ENCODE data around the gene TSPAN18.

DNA sequence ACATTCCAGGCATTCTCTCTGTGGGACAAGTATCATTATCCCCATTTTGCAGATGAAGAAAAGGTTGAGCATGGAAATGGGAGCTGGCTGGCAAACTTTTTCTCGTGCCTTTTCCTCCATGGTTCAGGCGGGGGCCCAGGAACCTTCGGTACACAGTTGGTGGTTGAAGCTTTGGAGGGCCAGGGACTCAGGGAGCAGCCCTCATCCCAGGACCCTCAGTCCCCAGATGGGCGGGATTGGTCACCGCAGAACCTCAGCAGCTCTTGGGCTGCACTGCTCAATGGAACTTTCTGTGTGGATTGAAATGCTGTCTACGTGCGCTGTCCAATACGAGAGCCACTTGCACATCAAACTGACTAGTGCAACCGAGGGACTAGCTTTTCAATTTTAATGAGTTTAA is 61.2 kb downstream of the TSPAN18 start:
- TF ChIP-seq YY1 (IDR thresholded peaks at IDR 0.05; ENCODE audit: low read depth) (no peak), CHD2 (IDR thresholded peaks at IDR 0.05; ENCODE audit: low read length, partially characterized antibody) (no peak), PBX3 (IDR thresholded peaks at IDR 0.05) (no peak), ELF1 (IDR thresholded peaks at IDR 0.05) (no peak), CTCF (IDR thresholded peaks at IDR 0.05) (no peak), TCF12 (IDR thresholded peaks at IDR 0.05) (no peak), RAD21 (IDR thresholded peaks at IDR 0.05; ENCODE audit: low read length) (no peak), NFIC (IDR thresholded peaks at IDR 0.05; ENCODE audit: borderline replicate concordance) (no peak), EP300 (IDR thresholded peaks at IDR 0.05; ENCODE audit: borderline replicate concordance in 1 of 2, low read depth in 1 of 2, low read length in 1 of 2) (no peak)
